Measurements from ENCODE around the gene TOGARAM2. TPM values are rescaled to one million over a fixed set of nuclear protein-coding genes. Genes with fewer than 3 reads are reported as not detected.

TOGARAM2 gene
- total RNA-seq, 2 donors from 2014 or later = 0.86 to 4.2 TPM

DNA sequence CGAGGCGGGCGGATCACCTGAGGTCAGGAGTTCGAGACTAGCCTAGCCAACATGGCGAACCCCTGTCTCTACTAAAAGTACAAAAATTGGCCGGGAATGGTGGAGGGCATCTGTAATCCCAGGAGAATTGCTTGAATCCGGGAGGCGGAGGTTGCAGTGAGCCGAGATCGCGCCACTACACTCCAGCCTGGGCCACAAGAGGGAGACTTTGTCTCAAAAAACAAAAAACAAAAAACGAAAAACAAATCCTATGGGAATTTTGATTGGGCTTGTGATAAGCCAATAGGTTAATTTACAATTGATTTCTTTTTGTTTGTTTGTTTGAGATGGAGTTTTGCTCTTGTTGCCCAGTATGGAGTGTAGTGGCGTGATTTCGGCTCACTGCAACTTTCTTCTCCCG, 24.2 kb upstream of the TOGARAM2 start:
- H3K4me1 Mint-ChIP-seq = peaks cover 23% of the 10 kb centered on the region
- Histone ChIP-seq H3K27ac (ENCODE audit: low read depth, low read length) (no peak overlapping the region), H3K4me1 (ENCODE audit: control insufficient read depth, insufficient read depth, low read length) (no peaks in the 10 kb centered on the region), H3K4me3 (ENCODE audit: low read length) (no peak overlapping the region), H3K27me3 (ENCODE audit: control insufficient read depth, insufficient read depth, low read length, poor library complexity, severe bottlenecking) (no peaks in the 10 kb centered on the region), H3K9ac (ENCODE audit: extremely low read depth, low read length, poor library complexity, severe bottlenecking) (no peak overlapping the region), H3K9me3 (ENCODE audit: control insufficient read depth, low read length) (no peaks in the 10 kb centered on the region), H3K36me3 (ENCODE audit: control insufficient read depth, insufficient read depth, low read length) (no peaks in the 10 kb centered on the region)
- H3K4me3 Mint-ChIP-seq = peak overlapping the region; percentile 45
- TF ChIP-seq CTCF (conservative IDR thresholded peaks at IDR 0.05) = peak; percentile 75
- peak; percentile 71 for DNase-seq
- 78 to 89% methylated on average over 11 to 15 of the region's 15 CpGs for WGBS, 2 experiments (ENCODE audit: insufficient coverage in 1 of 2, insufficient read length in 1 of 2)
- no peaks in the 10 kb centered on the region for H3K9me3 Mint-ChIP-seq
- no peaks in the 10 kb centered on the region for H3K36me3 Mint-ChIP-seq (ENCODE audit: low read depth)
- no peaks in the 10 kb centered on the region for H3K27me3 Mint-ChIP-seq (ENCODE audit: insufficient read depth)
- peak overlapping the region; percentile 80 for H3K27ac Mint-ChIP-seq

GRCh38 chr2:28958689-28959088, 22.4 kb upstream of the TOGARAM2 start:
- H3K27me3 Mint-ChIP-seq (ENCODE audit: insufficient read depth) = no peaks in the 10 kb centered on the region
- Histone ChIP-seq H3K4me1 (ENCODE audit: control insufficient read depth, insufficient read depth, low read length) (no peaks in the 10 kb centered on the region), H3K27ac (ENCODE audit: low read depth, low read length) (no peak overlapping the region), H3K9me3 (ENCODE audit: control insufficient read depth, low read length) (no peaks in the 10 kb centered on the region), H3K27me3 (ENCODE audit: control insufficient read depth, insufficient read depth, low read length, poor library complexity, severe bottlenecking) (no peaks in the 10 kb centered on the region), H3K36me3 (ENCODE audit: control insufficient read depth, insufficient read depth, low read length) (no peaks in the 10 kb centered on the region), H3K9ac (ENCODE audit: extremely low read depth, low read length, poor library complexity, severe bottlenecking) (no peak overlapping the region), H3K4me3 (ENCODE audit: low read length) (no peak overlapping the region)
- WGBS, 2 experiments (ENCODE audit: insufficient coverage in 1 of 2, insufficient read length in 1 of 2) = 42 to 45% methylated on average over 9 of the region's 9 CpGs
- peak; percentile 88 for DNase-seq
- H3K27ac Mint-ChIP-seq = no peak overlapping the region
- no peaks in the 10 kb centered on the region for H3K9me3 Mint-ChIP-seq
- H3K4me1 Mint-ChIP-seq = peaks cover 16% of the 10 kb centered on the region
- no peak overlapping the region for H3K4me3 Mint-ChIP-seq
- H3K36me3 Mint-ChIP-seq (ENCODE audit: low read depth) = no peaks in the 10 kb centered on the region
- TF ChIP-seq CTCF (conservative IDR thresholded peaks at IDR 0.05) = peak; percentile 82

DNA sequence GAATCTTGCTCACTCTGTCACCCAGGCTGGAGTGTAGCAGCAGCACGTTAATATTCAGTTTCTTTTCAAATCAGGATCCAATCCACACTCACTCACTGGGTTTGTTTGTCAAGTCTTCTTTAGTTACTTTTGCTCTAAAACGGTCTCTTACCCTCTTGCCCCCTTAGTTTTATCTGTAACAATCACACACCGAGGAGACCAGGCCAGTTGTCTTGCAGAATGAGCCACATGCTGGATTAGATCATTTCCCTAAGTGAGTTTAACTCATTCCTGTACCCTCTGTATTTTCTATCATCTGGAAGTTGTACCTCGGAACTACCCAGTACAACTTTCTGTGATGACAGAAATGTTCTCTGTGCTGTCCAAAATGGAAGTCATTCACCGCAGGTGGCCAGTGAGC, 20.7 kb upstream of the TOGARAM2 start:
- Histone ChIP-seq H3K4me3 (ENCODE audit: low read length) (no peak overlapping the region), H3K27ac (ENCODE audit: low read depth, low read length) (no peak overlapping the region), H3K9ac (ENCODE audit: extremely low read depth, low read length, poor library complexity, severe bottlenecking) (no peak overlapping the region), H3K4me1 (ENCODE audit: control insufficient read depth, insufficient read depth, low read length) (no peaks in the 10 kb centered on the region), H3K36me3 (ENCODE audit: control insufficient read depth, insufficient read depth, low read length) (no peaks in the 10 kb centered on the region), H3K27me3 (ENCODE audit: control insufficient read depth, insufficient read depth, low read length, poor library complexity, severe bottlenecking) (no peaks in the 10 kb centered on the region), H3K9me3 (ENCODE audit: control insufficient read depth, low read length) (no peaks in the 10 kb centered on the region)
- 80 to 88% methylated on average over 5 of the region's 5 CpGs for WGBS, 2 experiments (ENCODE audit: insufficient coverage in 1 of 2, insufficient read length in 1 of 2)
- no peak for TF ChIP-seq CTCF (conservative IDR thresholded peaks at IDR 0.05)
- Mint-ChIP-seq H3K27me3 (ENCODE audit: insufficient read depth) (no peaks in the 10 kb centered on the region), H3K9me3 (no peaks in the 10 kb centered on the region), H3K4me1 (peaks cover 12% of the 10 kb centered on the region), H3K27ac (no peak overlapping the region), H3K4me3 (no peak overlapping the region), H3K36me3 (ENCODE audit: low read depth) (no peaks in the 10 kb centered on the region)
- no peak for DNase-seq

Data from endodermal cell (in vitro differentiated cells).